Myocyte (in vitro differentiated cells): ENCODE data around the gene NDUFA9. TPM values are rescaled to one million over a fixed set of nuclear protein-coding genes. Genes with fewer than 3 reads are reported as not detected.

Experiments
- DNase-seq: peaks from one replicate; pipeline ENCODE4 v3.0.0-alpha.2; 2012; ENCODE audit warnings: low read depth
- total RNA-seq: library from RNA; depleted of rRNA; stranded (reverse); fragments of >200 nt; gene quantifications from 2 replicates; pipeline ENCODE4 v1.2.3, GENCODE V29; 2014

Gene NDUFA9
- total RNA-seq, 1 donor from 2014 or later = 99.4 TPM

DNA sequence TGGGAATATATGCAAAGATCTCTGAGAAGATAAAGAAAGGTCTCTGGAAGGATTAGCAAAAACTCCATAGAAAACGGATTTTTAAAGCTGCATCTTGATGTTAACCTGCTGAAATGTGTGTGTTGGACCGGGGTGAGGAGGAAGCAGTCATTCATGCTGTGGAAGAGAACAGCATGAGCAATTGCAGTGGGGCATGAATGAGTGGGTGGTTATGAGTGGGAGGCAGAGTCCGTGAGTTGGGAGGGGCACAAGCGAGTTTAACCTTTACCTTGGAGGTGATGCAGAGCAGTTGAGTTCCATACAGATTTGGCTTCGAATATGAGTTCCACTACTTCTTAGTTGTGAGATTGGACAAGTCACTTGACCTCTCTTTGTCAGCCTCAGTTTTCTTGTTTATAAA lies 41.8 kb downstream of the NDUFA9 start:
- DNase-seq = no peak

Other genes starting within 250 kb of the NDUFA9 start
- not detected in 2 replicates for gene FGF6, start 203.3 kb upstream of the NDUFA9 start, total RNA-seq
- gene RAD51AP1, start 110.2 kb upstream of the NDUFA9 start, total RNA-seq = 2.2 and 3.4 TPM in 2 replicates
- gene DYRK4, start 86.9 kb upstream of the NDUFA9 start, total RNA-seq = 42.9 and 46.3 TPM in 2 replicates
- gene AKAP3, start 63 bp upstream of the NDUFA9 start, total RNA-seq = 3.1 and 4.2 TPM in 2 replicates
- not detected in 2 replicates for gene GALNT8, start 71.3 kb downstream of the NDUFA9 start, total RNA-seq